HG03565 (cell line): Measurements from ENCODE around the gene HCK.

ENCODE experiments used
- ATAC-seq: cut with Tn5 transposase; IDR thresholded peaks from one replicate; pipeline ENCODE4 v1.9.1; 2021; ENCODE audit warnings: mild to moderate bottlenecking, moderate library complexity; ENCODE audit not compliant: unreplicated experiment

Gene HCK

DNA sequence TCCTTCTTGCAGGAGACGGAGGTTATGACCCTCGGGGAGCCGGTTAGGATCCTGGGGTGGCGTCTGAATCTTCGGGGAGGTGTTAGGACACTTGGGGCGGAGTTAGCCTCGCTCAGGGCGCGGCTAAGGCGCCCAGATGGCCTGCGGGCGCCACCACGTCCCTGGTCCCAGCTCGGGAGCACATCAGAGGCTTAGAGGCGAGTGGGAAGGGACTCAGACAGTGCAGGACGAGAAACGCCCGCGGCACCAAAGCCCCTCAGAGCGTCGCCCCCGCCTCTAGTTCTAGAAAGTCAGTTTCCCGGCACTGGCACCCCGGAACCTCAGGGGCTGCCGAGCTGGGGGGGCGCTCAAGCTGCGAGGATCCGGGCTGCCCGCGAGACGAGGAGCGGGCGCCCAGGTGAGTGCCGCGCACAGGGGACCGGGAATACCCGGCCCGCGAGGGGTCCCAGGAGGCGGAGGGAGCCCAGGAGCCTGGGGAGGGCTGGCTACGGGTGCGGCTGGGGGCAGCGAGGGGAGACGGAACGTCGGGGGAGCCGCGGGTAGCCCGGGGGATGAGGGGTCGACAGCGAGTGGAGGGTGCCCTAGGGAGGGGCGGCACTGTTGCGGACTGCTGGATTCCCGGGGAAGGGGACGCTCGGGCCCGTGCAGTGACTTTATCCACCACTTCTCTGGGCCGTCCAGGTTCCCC, at the start of gene HCK:
Gene HCK, plus strand, starts transcription at position 153 of the 688 bp plus-strand sequence.
- no peak for ATAC-seq

DNA sequence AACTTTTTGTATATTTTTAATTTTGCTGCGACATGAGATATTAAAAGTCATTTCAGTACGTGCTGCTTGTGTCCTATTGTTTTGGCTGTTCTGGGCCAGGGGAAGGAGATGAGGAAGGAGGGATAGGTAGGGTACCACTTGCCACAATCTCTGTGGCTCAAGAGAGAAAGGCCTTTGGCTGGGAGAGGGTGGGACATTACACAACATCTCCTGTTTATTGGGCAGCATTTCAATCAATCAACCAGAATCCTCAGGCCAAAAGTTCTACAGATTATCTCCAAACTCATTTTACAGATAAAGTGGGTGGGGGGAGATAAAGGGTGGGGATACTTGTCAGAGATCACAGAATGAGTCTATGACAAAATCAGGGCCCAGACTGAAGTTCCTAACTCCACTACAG, 48.7 kb upstream of the HCK start:
- no peak for ATAC-seq

- ATAC-seq = no peak
Observed at GRCh38 chr20:32004963-32005362, 47.1 kb upstream of the HCK start.

DNA sequence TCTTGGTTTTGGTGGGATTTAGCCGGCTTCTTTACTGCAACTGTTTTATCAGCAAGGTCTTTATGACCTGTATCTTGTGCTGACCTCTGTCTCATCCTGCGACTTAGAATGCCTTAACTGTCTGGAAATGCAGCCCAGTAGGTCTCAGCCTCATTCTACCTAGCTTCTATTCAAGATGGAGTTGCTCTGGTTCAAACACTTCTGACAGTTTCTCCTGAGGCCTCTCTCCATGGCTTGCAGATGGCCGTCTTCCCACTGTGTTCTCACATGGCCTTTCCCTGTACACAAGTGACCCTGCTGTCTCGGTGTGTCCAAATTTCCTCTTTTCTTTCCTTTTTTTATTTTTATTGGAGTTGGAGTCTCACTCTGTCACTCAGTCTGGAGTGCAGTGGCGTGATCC, 46.0 kb upstream of the HCK start:
- ATAC-seq = no peak

GRCh38 chr20:32006841-32007786, 44.9 kb upstream of the HCK start:
- no peak for ATAC-seq

DNA sequence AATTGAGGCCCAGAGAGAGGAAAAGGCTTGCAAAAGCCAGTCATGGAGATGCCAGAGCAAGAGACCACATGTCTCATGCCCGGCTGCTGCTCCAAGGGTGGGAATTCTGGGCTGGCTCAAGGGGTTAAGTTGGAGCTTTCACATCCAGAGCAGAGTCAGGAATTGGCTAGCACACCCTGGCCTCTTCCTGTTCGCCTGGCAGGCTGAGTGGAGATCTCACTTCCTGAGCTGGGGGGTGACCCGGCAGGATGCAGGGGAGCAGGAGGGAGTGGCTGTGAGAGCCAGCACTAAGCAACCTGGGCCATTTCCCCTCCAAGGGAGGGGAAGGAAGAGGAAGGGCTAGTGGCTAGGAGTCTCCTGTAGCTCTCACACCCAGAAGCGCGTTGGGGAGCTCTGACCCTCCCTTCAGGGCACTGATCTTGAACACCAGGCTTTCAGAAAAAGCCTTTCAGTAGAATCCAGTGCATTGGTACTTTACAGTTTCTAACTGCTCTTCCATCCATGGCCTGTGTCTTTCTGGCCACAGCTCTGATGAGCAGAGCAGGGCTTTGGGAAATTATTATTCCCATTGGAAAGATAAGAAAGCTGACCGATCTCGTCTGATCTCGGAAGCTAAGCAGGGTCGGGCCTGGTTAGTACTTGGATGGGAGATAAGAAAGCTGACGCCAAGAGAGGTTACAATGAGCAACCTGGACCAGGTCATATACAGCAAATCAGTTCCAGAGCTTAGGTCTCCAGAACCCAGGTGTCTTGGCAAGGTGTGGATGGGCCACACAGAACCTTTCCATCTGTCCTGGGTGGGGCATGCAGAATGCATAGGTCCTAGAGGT, 44.0 kb upstream of the HCK start:
- ATAC-seq = no peak

DNA sequence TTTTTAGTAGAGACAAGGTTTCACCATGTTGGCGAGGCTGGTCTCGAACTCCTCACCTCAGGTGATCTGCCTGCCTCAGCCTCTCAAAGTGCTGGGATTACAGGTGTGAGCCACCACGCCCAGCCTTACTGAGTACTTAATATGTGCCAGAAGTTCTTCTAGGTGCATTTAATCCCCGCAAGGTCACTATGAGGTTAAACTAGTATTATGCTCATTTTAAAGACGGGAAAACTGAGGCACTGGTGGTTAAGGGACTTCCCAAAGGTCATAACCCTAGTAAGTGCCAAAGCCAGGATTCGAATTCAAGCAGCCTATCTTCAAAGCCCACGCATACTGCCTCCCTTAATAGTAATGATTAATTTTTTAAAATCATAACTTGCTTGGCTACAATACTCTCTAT, 42.5 kb upstream of the HCK start:
- no peak for ATAC-seq

GRCh38 chr20:32010101-32010500, 41.9 kb upstream of the HCK start, which contains the start of gene CCM2L:
TSS of gene CCM2L (plus strand) at chr20:32010438. CDS start at chr20:32010455, 17 bp downstream.
- ATAC-seq = no peak

- no peak for ATAC-seq
Observed at GRCh38 chr20:32010666-32011065, 41.4 kb upstream of the HCK start.

DNA sequence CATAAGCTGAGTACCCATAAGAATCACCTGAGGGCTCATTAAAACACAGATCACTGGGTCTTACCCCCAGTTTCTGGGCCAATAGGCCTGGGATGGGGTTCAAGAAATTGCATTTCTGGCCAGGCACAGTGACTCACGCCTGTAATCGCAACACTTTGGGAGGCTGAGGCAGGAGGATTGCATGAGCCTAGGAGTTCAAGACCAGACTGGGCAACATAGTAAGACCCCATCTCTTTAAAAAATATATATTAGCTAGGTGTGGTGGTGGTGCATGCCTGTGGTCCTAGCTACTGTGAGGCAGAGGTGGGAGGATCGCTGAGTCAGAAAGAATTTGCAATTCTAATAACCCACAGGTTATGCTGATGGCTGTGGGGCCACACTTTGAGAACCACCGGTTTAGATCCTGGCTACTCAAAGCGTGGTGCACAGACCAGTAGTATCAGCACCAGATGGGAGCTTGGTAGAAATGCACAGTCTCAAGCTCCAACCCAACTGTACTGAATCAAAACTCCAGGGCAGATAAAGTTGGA, 39.8 kb upstream of the HCK start:
- ATAC-seq = no peak

DNA sequence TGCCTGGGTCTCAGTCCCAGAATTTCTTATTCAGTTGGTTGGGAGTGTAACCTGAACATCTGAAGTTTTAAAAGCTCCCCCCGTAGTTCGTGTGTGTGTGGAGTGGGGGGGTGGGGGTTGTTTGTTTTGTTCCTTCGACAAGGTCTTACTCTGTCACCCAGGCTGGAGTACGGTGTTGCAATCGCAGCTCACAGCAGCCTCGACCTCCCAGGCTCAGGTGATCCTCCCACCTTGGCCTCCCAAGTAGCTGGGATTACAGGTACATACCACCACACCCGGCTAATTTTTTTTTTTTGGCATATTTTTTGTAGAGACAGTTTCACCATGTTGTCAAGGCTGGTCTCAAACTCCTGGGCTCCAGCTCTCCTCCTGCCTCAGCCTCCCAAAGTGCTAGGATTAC, 38.7 kb upstream of the HCK start:
- no peak for ATAC-seq

DNA sequence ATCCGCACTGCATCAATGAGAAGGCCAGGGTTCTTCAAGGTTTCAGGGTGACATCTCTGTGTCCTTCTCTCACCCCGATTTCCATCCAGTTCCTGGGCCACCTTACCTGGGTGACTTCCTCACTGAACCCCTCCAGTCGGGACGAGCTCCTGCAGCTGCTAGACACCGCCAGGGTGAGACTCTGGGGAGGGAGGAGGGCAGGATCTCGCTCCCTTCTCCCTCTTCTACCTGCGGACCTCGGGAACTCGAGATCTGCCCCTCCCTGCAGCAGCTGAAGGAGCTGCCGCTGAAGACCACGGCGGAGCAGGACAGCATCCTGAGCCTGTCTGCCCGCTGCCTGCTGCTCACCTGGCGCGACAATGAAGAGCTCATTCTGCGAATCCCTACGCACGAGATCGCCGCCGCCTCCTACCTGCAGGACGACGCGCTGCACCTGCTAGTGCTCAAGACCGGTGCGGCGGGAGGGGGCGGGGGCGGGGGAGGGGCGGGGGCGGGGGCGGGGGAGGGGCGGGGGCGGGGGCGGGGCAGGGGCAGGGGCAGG, 34.3 kb upstream of the HCK start:
- no peak for ATAC-seq

DNA sequence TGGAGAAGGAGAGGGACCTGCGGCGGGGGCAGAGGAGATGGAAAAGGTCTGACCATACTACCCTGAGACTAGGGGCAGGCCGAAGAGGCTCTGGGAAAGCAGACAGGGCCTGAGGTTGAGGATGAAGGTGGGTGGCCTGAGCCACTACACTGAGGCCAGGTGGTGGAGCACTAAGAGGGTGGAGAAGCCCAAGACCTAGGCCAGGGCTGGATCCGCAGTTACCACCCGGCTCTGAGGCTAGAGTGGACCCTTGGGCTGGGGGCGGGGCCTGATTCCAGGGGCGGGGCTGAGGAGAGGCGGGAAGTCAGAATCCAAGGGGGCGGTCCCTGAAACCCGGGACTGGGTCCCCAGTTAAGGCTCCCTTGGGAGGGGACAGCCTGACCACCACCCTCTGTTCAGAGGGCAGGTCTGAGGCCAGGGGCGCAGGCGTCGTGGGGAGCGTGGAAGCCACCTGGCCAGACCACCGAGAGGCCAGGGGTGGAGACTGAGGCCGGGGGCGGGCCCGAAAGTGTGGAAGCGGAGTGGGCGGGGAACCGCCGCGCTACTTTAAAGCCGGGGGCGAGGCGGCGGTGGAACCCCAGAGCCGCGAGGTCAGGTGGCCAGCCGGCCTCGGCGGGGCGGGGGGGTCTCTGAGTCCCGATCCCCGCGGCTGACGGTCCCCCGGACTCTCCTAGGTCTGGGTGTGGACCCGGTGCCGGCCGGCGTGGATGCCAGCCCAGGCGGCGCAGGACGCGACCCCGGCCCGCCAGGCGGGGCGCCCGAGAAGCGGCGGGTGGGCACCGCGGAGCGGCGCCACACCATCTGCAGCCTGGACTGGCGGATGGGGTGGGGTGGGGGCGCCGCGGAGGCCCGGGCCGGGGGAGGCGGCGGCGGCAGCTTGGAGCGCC, 33.5 kb upstream of the HCK start:
- no peak for ATAC-seq

DNA sequence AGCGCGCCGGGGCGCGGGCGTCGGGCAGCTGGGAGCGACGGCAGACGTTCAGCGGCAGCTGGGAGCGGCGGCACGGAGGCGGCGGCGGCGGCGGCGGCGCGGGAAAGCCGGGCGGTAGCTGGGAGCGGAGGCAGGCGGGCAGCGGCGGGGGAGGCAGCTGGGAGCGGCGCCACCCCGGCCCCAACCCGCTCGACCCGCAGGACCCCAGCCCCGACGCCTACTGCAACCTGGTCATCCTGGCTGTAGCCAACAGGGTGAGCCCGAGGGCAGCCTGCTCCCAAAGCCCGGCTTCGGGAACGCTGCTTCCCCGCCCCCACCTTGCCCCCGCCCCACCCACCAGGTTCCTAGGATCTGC, 32.9 kb upstream of the HCK start:
- no peak for ATAC-seq

DNA sequence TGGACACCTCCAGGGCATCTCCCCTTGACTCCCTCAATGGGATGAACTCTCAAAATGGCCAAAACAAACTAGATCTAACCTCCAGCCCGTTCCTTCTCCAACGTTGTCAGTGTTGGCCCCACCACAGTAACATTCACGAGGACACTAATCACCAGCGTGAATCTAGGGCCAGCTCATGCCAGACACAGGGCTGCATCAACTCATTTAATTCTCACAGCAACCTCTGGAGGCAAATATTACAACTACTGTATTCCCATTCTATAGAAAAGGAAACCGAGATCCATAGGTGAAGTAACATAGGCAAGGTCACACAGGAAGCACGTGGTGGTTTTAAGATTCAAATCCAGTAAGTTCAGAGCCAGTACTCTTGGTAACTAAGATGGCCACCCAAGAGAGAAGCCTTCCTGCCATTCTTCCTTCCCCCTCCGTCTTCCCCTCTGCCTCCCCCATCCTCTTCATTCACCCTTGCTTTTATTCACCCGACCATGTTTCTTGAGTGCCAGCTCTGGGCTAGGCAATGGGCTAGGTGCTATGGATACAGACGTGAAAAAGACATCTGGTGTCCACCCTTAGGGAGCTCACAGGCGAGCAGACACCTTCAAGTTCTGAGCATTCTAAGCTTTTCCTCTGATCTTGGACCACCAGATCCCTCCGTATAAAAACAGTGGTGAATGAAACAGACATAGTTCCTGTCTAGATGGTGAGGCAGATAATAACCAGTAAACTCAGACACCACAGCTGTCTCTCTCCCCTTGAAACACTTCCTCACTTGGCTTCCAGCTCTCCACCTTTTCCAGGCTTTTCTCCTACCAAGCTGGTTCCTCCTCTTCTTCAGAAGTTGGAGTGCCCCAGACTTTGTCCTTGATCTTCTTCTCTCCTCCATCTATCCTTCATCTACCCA, 32.2 kb upstream of the HCK start:
- no peak for ATAC-seq

DNA sequence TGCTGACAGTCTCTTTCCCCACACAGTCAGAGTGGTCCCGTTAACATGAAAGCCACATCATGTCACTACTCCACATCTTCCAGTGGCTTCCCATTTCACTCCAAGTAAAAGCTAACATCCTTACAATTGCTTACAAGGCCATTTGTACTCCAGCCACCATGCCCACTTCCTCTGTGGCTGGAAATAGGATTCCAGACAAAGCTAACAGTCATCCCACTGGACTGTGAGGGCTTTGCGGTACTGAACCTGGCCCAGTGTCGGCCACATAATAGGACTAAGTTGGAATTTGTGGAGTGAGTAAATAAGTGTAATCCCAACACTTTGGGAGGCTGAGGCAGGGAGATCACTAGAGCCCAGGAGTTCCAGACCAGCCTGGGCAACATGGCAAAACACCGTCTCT, 31.0 kb upstream of the HCK start:
- no peak for ATAC-seq

- ATAC-seq = no peak
Observed at GRCh38 chr20:32024683-32025295, 27.3 kb upstream of the HCK start.

GRCh38 chr20:32027643-32028042, 24.4 kb upstream of the HCK start:
- no peak for ATAC-seq
